Neural cell (in vitro differentiated cells): ENCODE results near the gene ITPR3. TPM values are rescaled to one million over a fixed set of nuclear protein-coding genes. Genes with fewer than 3 reads are reported as not detected.
A peak's percentile ranks its signal among the peaks of the same experiment; 100 is the strongest.

Experiments used
- H2AFZ ChIP-seq: fragments of 200-600, 300-800 bp; sonication (generic), shearing (Covaris generic); 2 replicates; pipeline ENCODE4 v1.6.0; 2014; ENCODE audit warnings: low read depth, mild to moderate bottlenecking, antibody characterized with exemption, low read length, moderate library complexity
- H3F3A ChIP-seq: fragments of 200-600 bp; shearing (Covaris generic); 2 replicates; pipeline ENCODE4 v1.6.1; 2016; ENCODE audit warnings: mild to moderate bottlenecking, moderate library complexity, mixed read lengths, antibody characterized with exemption, low read length; ENCODE audit not compliant: insufficient read depth, poor library complexity, severe bottlenecking
- H3K27ac ChIP-seq: fragments of 200-600, 300-800 bp; sonication (generic), shearing (Covaris generic); 2 replicates; pipeline ENCODE4 v1.5.1; 2014; ENCODE audit warnings: mild to moderate bottlenecking, low read length, moderate library complexity
- H3K27me3 ChIP-seq: fragments of 300-800, 200-600 bp; sonication (generic), shearing (Covaris generic); 2 replicates; pipeline ENCODE4 v1.6.0; 2014; ENCODE audit warnings: mild to moderate bottlenecking, low read depth, low read length, moderate library complexity; ENCODE audit not compliant: insufficient read depth
- H3K36me3 ChIP-seq: fragments of 300-800, 200-600 bp; sonication (generic), shearing (Covaris generic); 2 replicates; pipeline ENCODE4 v1.5.1; 2014; ENCODE audit warnings: mild to moderate bottlenecking, antibody characterized with exemption, low read length, moderate library complexity; ENCODE audit not compliant: insufficient read depth
- H3K4me2 ChIP-seq: fragments of 300-800, 200-600 bp; sonication (generic), shearing (Covaris generic); 2 replicates; pipeline ENCODE4 v1.6.0; 2014; ENCODE audit warnings: mild to moderate bottlenecking, low read length
- H3K4me3 ChIP-seq: fragments of 300-800, 200-600 bp; sonication (generic), shearing (Covaris generic); 2 replicates; pipeline ENCODE4 v1.5.1; 2014; ENCODE audit warnings: mild to moderate bottlenecking, low read length, moderate library complexity
- H3K79me2 ChIP-seq: fragments of 200-600 bp; shearing (Covaris generic); replicated peaks from 2 replicates; pipeline ENCODE4 v1.6.0; 2014; ENCODE audit warnings: mild to moderate bottlenecking, low read length, moderate library complexity; ENCODE audit not compliant: insufficient read depth
- H3K9ac ChIP-seq: fragments of 300-800, 200-600 bp; sonication (generic), shearing (Covaris generic); 2 replicates; pipeline ENCODE4 v1.6.1; 2016; ENCODE audit warnings: mild to moderate bottlenecking, low read length, mixed read lengths
- H3K9me2 ChIP-seq: fragments of 200-600 bp; shearing (Covaris generic); 2 replicates; pipeline ENCODE4 v1.6.1; 2016; ENCODE audit warnings: mild to moderate bottlenecking, low read length, mixed read lengths; ENCODE audit not compliant: insufficient read depth
- H3K9me3 ChIP-seq: fragments of 200-600, 300-800 bp; sonication (generic), shearing (Covaris generic); 2 replicates; pipeline ENCODE4 v1.6.1; 2016; ENCODE audit warnings: mild to moderate bottlenecking, mixed run types, low read length, moderate library complexity, mixed read lengths
- H4K20me1 ChIP-seq: fragments of 200-600 bp; shearing (Covaris generic); 2 replicates; pipeline ENCODE4 v1.6.1; 2016; ENCODE audit warnings: mild to moderate bottlenecking, mixed run types; ENCODE audit not compliant: insufficient read depth
- EP300 ChIP-seq: fragments of 450-650 bp; conservative IDR thresholded peaks from 2 replicates; pipeline ENCODE4 v1.6.1; 2014; ENCODE audit warnings: antibody characterized with exemption, mild to moderate bottlenecking, moderate library complexity; ENCODE audit not compliant: poor library complexity, severe bottlenecking
- EZH2 ChIP-seq: fragments of 200-600, 300-800 bp; shearing (Covaris generic), sonication (generic); IDR thresholded peaks from 2 replicates; pipeline ENCODE4 v1.6.1; 2014; ENCODE audit warnings: antibody characterized with exemption, low read length, borderline replicate concordance, mild to moderate bottlenecking; ENCODE audit not compliant: insufficient read depth, poor library complexity, severe bottlenecking
- MXI1 ChIP-seq: fragments of 450-650 bp; conservative IDR thresholded peaks from 2 replicates; pipeline ENCODE4 v1.6.1; 2014; ENCODE audit warnings: antibody characterized with exemption, mild to moderate bottlenecking; ENCODE audit not compliant: poor library complexity, severe bottlenecking
- POLR2AphosphoS5 ChIP-seq: IDR thresholded peaks from 2 replicates; pipeline ENCODE4 v1.6.1; 2012
- RAD21 ChIP-seq: fragments of 450-650 bp; conservative IDR thresholded peaks from 2 replicates; pipeline ENCODE4 v1.6.1; 2014; ENCODE audit warnings: antibody characterized with exemption, mild to moderate bottlenecking, moderate library complexity
- SMC3 ChIP-seq: fragments of 450-650 bp; conservative IDR thresholded peaks from 2 replicates; pipeline ENCODE4 v1.6.1; 2014; ENCODE audit warnings: antibody characterized with exemption, mild to moderate bottlenecking, moderate library complexity; ENCODE audit not compliant: poor library complexity
- TAF1 ChIP-seq: IDR thresholded peaks from 2 replicates; pipeline ENCODE4 v1.6.1; 2012; ENCODE audit warnings: low read depth
- polyA plus RNA-seq: library from polyadenylated mRNA; depleted of rRNA; stranded (reverse); fragments of >200 nt; gene quantifications from 2 replicates; pipeline ENCODE4 v1.2.3, GENCODE V29; 2014
- TF ChIP-seq, protein P1 (sequence below): IDR thresholded peaks from 2 replicates; pipeline ENCODE4 v1.6.1; 2012; ENCODE audit warnings: borderline replicate concordance
- TF ChIP-seq, protein P2 (sequence below): fragments of 450-650 bp; IDR thresholded peaks from 2 replicates; pipeline ENCODE4 v1.5.1; 2014; ENCODE audit warnings: antibody characterized with exemption, mild to moderate bottlenecking, moderate library complexity; ENCODE audit not compliant: poor library complexity, severe bottlenecking

The ITPR3 gene
- polyA plus RNA-seq, 1 donor from 2014 or later, result 0.11 TPM

DNA sequence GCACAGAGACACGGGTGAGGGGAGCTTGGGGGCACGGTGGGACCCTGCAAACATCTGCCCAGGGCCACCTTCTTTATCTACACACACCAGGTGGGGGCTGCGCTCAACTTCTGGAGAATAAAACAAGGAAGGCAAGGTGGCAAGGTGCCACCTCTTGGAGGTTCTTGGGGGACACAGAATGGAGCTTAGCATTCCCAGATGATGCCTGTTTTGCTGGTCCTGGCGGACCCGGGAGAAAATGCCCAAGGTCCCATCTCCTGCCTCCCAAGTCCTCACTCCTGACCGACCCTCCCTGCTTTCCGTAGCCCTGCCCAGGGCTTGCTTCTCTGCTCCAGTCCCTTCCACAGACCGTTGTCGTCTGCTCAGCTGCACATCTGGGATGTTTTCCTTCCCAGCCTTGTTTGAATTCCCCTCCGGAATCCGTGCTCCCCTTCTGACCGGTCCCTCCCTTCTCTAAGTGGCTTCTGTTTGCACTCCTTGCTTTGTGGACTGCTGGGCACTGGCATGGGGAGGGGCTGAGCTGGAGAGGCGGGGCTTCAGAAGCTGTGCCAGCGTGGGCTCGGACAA is 13.1 kb downstream of the ITPR3 start:
- Histone ChIP-seq H3K27me3 (peaks cover 20% of the 10 kb centered on the region), H3K4me2 (peak overlapping the region; percentile 14), H2AFZ (no peak overlapping the region)

DNA sequence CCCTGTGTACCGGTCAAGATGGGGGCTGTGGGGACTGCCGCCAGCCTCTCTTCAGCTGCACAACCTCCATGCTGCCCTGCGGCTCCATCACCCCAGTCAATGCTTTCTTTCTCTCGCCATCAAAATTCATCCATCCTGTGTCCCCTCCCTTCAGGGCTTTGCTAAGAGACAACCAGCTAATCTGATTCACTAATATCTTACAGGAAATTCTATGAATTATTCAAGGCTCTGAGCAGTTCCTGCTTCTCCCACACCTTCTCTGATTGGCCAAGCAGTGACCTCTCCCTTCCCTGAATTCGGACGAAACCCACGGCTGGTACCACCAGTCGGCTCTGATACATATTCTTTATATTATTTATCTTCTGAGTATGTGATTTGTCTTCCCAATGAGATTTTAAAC is 13.8 kb downstream of the ITPR3 start:
- Histone ChIP-seq H3K36me3 (no peaks in the 10 kb centered on the region), H3K9me3 (no peaks in the 10 kb centered on the region), H2AFZ (no peak overlapping the region), H3K4me2 (no peak overlapping the region), H3K27ac (no peak overlapping the region), H3K79me2 (no peaks in the 10 kb centered on the region), H3K4me3 (no peak overlapping the region), H3K9ac (no peak overlapping the region), H3F3A (no peaks in the 10 kb centered on the region), H3K27me3 (peaks cover 20% of the 10 kb centered on the region), H3K9me2 (no peaks in the 10 kb centered on the region), H4K20me1 (no peaks in the 10 kb centered on the region)
- TF ChIP-seq EZH2 (no peak), MXI1 (no peak), EP300 (no peak), POLR2AphosphoS5 (no peak), SMC3 (no peak), RAD21 (no peak), TAF1 (no peak)
- TF ChIP-seq, protein P1, sequence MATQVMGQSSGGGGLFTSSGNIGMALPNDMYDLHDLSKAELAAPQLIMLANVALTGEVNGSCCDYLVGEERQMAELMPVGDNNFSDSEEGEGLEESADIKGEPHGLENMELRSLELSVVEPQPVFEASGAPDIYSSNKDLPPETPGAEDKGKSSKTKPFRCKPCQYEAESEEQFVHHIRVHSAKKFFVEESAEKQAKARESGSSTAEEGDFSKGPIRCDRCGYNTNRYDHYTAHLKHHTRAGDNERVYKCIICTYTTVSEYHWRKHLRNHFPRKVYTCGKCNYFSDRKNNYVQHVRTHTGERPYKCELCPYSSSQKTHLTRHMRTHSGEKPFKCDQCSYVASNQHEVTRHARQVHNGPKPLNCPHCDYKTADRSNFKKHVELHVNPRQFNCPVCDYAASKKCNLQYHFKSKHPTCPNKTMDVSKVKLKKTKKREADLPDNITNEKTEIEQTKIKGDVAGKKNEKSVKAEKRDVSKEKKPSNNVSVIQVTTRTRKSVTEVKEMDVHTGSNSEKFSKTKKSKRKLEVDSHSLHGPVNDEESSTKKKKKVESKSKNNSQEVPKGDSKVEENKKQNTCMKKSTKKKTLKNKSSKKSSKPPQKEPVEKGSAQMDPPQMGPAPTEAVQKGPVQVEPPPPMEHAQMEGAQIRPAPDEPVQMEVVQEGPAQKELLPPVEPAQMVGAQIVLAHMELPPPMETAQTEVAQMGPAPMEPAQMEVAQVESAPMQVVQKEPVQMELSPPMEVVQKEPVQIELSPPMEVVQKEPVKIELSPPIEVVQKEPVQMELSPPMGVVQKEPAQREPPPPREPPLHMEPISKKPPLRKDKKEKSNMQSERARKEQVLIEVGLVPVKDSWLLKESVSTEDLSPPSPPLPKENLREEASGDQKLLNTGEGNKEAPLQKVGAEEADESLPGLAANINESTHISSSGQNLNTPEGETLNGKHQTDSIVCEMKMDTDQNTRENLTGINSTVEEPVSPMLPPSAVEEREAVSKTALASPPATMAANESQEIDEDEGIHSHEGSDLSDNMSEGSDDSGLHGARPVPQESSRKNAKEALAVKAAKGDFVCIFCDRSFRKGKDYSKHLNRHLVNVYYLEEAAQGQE, result no peak
- TF ChIP-seq, protein P2, sequence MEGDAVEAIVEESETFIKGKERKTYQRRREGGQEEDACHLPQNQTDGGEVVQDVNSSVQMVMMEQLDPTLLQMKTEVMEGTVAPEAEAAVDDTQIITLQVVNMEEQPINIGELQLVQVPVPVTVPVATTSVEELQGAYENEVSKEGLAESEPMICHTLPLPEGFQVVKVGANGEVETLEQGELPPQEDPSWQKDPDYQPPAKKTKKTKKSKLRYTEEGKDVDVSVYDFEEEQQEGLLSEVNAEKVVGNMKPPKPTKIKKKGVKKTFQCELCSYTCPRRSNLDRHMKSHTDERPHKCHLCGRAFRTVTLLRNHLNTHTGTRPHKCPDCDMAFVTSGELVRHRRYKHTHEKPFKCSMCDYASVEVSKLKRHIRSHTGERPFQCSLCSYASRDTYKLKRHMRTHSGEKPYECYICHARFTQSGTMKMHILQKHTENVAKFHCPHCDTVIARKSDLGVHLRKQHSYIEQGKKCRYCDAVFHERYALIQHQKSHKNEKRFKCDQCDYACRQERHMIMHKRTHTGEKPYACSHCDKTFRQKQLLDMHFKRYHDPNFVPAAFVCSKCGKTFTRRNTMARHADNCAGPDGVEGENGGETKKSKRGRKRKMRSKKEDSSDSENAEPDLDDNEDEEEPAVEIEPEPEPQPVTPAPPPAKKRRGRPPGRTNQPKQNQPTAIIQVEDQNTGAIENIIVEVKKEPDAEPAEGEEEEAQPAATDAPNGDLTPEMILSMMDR, result no peak

More for the DNA sequence above, 13.1 kb downstream of the ITPR3 start:
- Histone ChIP-seq H3K9ac (no peak overlapping the region), H3K4me3 (peak overlapping the region; percentile 63), H3K27ac (no peak overlapping the region), H3K36me3 (no peaks in the 10 kb centered on the region), H3K79me2 (no peaks in the 10 kb centered on the region), H4K20me1 (no peaks in the 10 kb centered on the region), H3K9me2 (no peaks in the 10 kb centered on the region), H3F3A (no peaks in the 10 kb centered on the region), H3K9me3 (no peaks in the 10 kb centered on the region)
- no peak for TF ChIP-seq POLR2AphosphoS5

DNA sequence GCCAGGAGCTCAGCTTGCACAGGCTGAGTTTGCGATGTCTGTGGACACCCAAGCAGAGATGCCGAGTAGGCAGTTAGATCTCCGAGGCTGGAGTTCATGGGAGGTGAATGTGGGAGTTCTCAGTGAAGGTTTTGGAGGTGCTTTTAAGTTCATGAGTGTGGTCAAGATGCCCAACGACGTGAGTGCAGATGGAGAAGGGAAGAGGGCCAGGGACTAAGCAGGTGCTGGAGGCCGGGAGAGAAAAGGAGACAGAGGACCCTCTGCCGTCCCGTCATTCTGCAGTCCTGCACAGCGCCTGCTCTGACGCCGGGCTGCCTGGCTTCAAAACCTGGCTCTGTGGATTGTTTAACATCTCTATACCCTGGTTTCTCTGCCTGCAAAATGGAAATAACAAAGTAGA is 15.5 kb downstream of the ITPR3 start:
- Histone ChIP-seq H3K27ac (no peak overlapping the region), H3K79me2 (no peaks in the 10 kb centered on the region), H4K20me1 (no peaks in the 10 kb centered on the region), H3K36me3 (no peaks in the 10 kb centered on the region), H3F3A (no peaks in the 10 kb centered on the region), H3K4me3 (no peak overlapping the region), H3K4me2 (no peak overlapping the region), H3K9me3 (no peaks in the 10 kb centered on the region), H3K9me2 (no peaks in the 10 kb centered on the region), H3K9ac (no peak overlapping the region), H2AFZ (no peak overlapping the region), H3K27me3 (peaks cover 20% of the 10 kb centered on the region)
- TF ChIP-seq, protein P1, result no peak
- TF ChIP-seq SMC3 (no peak), MXI1 (no peak), EP300 (no peak), TAF1 (no peak), POLR2AphosphoS5 (no peak), EZH2 (no peak), RAD21 (no peak)
- TF ChIP-seq, protein P2, result no peak
